NCI-H82 treated with DMSO at 0.1 percent for 48 hours (cell line): Measurements from ENCODE around the gene RAB11FIP4.
A peak's percentile ranks its signal among the peaks of the same experiment; 100 is the strongest.

ENCODE experiments used
- DNase-seq: peaks from one replicate; lab custom pipeline; 2025; ENCODE audit not compliant: unreplicated experiment; lab: John Stamatoyannopoulos, UW

Gene RAB11FIP4

GRCh38 chr17:31404028-31404949, 12.8 kb downstream of the RAB11FIP4 start:
- no peak for DNase-seq

GRCh38 chr17:31405890-31406371, 14.5 kb downstream of the RAB11FIP4 start:
- no peak for DNase-seq

- no peak for DNase-seq
These were observed 17.1 kb downstream of the RAB11FIP4 start for GRCh38 chr17:31408586-31408985.

GRCh38 chr17:31411707-31412285, 20.3 kb downstream of the RAB11FIP4 start:
- no peak for DNase-seq

GRCh38 chr17:31412511-31412910, 21.0 kb downstream of the RAB11FIP4 start:
- DNase-seq, result no peak

- DNase-seq, result no peak
These were observed 21.8 kb downstream of the RAB11FIP4 start for GRCh38 chr17:31413081-31413799.

- DNase-seq, result no peak
These were observed 22.5 kb downstream of the RAB11FIP4 start for GRCh38 chr17:31413874-31414549.

GRCh38 chr17:31414550-31414918, 23.1 kb downstream of the RAB11FIP4 start:
- DNase-seq, result no peak

- DNase-seq, result no peak
These were observed 23.6 kb downstream of the RAB11FIP4 start for GRCh38 chr17:31415004-31415454.

- no peak for DNase-seq
These were observed 24.4 kb downstream of the RAB11FIP4 start for GRCh38 chr17:31415640-31416502.

- no peak for DNase-seq
These were observed 25.0 kb downstream of the RAB11FIP4 start for GRCh38 chr17:31416503-31416923.

GRCh38 chr17:31417051-31417792, 25.7 kb downstream of the RAB11FIP4 start:
- DNase-seq, result no peak

GRCh38 chr17:31418773-31419350, 27.4 kb downstream of the RAB11FIP4 start:
- no peak for DNase-seq

GRCh38 chr17:31422443-31422842, 31.0 kb downstream of the RAB11FIP4 start:
- DNase-seq, result no peak

- DNase-seq, result no peak
These were observed 33.4 kb downstream of the RAB11FIP4 start for GRCh38 chr17:31424944-31425281.

GRCh38 chr17:31425282-31426040, 34.0 kb downstream of the RAB11FIP4 start:
- DNase-seq, result peak; percentile 89

GRCh38 chr17:31427684-31428083, 36.2 kb downstream of the RAB11FIP4 start:
- DNase-seq, result no peak

GRCh38 chr17:31428111-31428510, 36.6 kb downstream of the RAB11FIP4 start:
- no peak for DNase-seq
